Measurements from ENCODE around the gene NEBL.

- no peak for TF ChIP-seq CTCF (IDR thresholded peaks at IDR 0.05; ENCODE audit: low read length)
- no peak for TF ChIP-seq EZH2 (IDR thresholded peaks at IDR 0.05; ENCODE audit: borderline replicate concordance, low read length)
Measured at GRCh38 chr10:20836401-20836800, 60.7 kb downstream of the NEBL start.
